CD14-positive monocyte (primary cell): Measurements from ENCODE around the gene RXFP1. TPM values are rescaled to one million over a fixed set of nuclear protein-coding genes. Genes with fewer than 3 reads are reported as not detected.

Source experiments
- DNase-seq, 3 donors: peaks; one replicate each; pipeline ENCODE4 v3.0.0-alpha.2; 2011 to 2022
- H2AFZ ChIP-seq: 2 replicates; pipeline ENCODE4 v1.6.0; 2012; ENCODE audit warnings: mild to moderate bottlenecking, low read depth, low read length, inconsistent platforms; ENCODE audit not compliant: insufficient read depth, poor library complexity, severe bottlenecking
- H3K27ac ChIP-seq, 2 donors: 1 replicate in 1 of 2; 2 replicates in 1 of 2; pipeline ENCODE4 v1.5.1; 2012 to 2013; ENCODE audit warnings: low read length in 2 of 2, control low read depth in 1 of 2, inconsistent platforms in 1 of 2, low read depth in 1 of 2, mild to moderate bottlenecking in 1 of 2
- H3K27me3 ChIP-seq, 2 donors: one replicate each; pipeline versions ENCODE4 v1.6.0 to v1.6.1; 2011 to 2013; ENCODE audit warnings: low read length in 2 of 2; ENCODE audit not compliant: control insufficient read depth in 2 of 2, insufficient read depth in 2 of 2
- H3K36me3 ChIP-seq, 2 donors: replicated peaks in 1 of 2; 1 replicate in 1 of 2; 2 replicates in 1 of 2; pipeline versions ENCODE4 v1.5.1 to v1.6.1; 2012 to 2013; ENCODE audit warnings: low read length in 2 of 2, control low read depth in 1 of 2, inconsistent platforms in 1 of 2, mild to moderate bottlenecking in 1 of 2; ENCODE audit not compliant: insufficient read depth in 2 of 2, control insufficient read depth in 1 of 2
- H3K4me1 ChIP-seq, 2 donors: 1 replicate in 1 of 2; 2 replicates in 1 of 2; pipeline versions ENCODE4 v1.5.1 to v1.6.1; 2012 to 2013; ENCODE audit warnings: low read length in 2 of 2, control low read depth in 1 of 2, inconsistent platforms in 1 of 2, mild to moderate bottlenecking in 1 of 2, moderate library complexity in 1 of 2; ENCODE audit not compliant: insufficient read depth in 2 of 2, control insufficient read depth in 1 of 2
- H3K4me2 ChIP-seq: replicated peaks from 2 replicates; pipeline ENCODE3; 2012; ENCODE audit warnings: low read length, moderate library complexity, mild to moderate bottlenecking; ENCODE audit not compliant: poor library complexity, severe bottlenecking; ENCODE audit errors: extremely low read depth
- H3K4me3 ChIP-seq, 3 experiments: fragments of 200-600 bp in 1 of 3; sonication (generic) in 1 of 3; replicated peaks in 1 of 3; 1 replicate in 2 of 3; 2 replicates in 1 of 3; pipeline ENCODE4 v1.5.1; 2011 to 2013; ENCODE audit warnings: low read length in 3 of 3, mild to moderate bottlenecking in 3 of 3, control low read depth in 2 of 3, low read depth in 2 of 3, inconsistent platforms in 1 of 3, moderate library complexity in 1 of 3
- H3K79me2 ChIP-seq: 2 replicates; pipeline ENCODE4 v1.6.0; 2012; ENCODE audit warnings: mild to moderate bottlenecking, control low read depth, inconsistent platforms, low read length, moderate library complexity; ENCODE audit not compliant: insufficient read depth
- H3K9ac ChIP-seq: 2 replicates; pipeline ENCODE4 v1.6.0; 2017; ENCODE audit warnings: low read length, mild to moderate bottlenecking; ENCODE audit not compliant: insufficient read depth, poor library complexity, severe bottlenecking
- H3K9me3 ChIP-seq, 2 donors: replicated peaks in 1 of 2; 1 replicate in 1 of 2; 2 replicates in 1 of 2; pipeline versions ENCODE4 v1.5.1 to v1.6.1; 2012 to 2013; ENCODE audit warnings: low read length in 2 of 2, control low read depth in 1 of 2; ENCODE audit not compliant: control insufficient read depth in 1 of 2, insufficient read depth in 1 of 2
- H4K20me1 ChIP-seq: 2 replicates; pipeline ENCODE4 v1.6.0; 2012; ENCODE audit warnings: mild to moderate bottlenecking, low read length, control low read depth, moderate library complexity; ENCODE audit not compliant: insufficient read depth
- H3K27ac Mint-ChIP-seq, 7 donors: one replicate each; pipeline ENCODE4 v1.8.0; 2020; ENCODE audit warnings: mild to moderate bottlenecking in 7 of 7, mixed read lengths in 7 of 7, moderate library complexity in 6 of 7, inconsistent platforms in 2 of 7
- H3K27me3 Mint-ChIP-seq, 3 donors: one replicate each; pipeline ENCODE4 v1.8.0; 2021 to 2022; ENCODE audit warnings: low read depth in 3 of 3, mild to moderate bottlenecking in 3 of 3, mixed read lengths in 3 of 3, moderate library complexity in 3 of 3, inconsistent platforms in 1 of 3
- H3K36me3 Mint-ChIP-seq, 2 donors: one replicate each; pipeline ENCODE4 v1.8.0; 2020; ENCODE audit warnings: mixed read lengths in 2 of 2, inconsistent platforms in 1 of 2, mild to moderate bottlenecking in 1 of 2
- H3K4me1 Mint-ChIP-seq: one replicate; pipeline ENCODE4 v1.8.0; 2020; ENCODE audit warnings: mild to moderate bottlenecking, mixed read lengths
- H3K4me3 Mint-ChIP-seq, 2 donors: one replicate each; pipeline ENCODE4 v1.8.0; 2020; ENCODE audit warnings: mild to moderate bottlenecking in 2 of 2, mixed read lengths in 2 of 2, moderate library complexity in 1 of 2
- H3K9me3 Mint-ChIP-seq, 7 donors: one replicate each; pipeline ENCODE4 v1.8.0; 2020 to 2022; ENCODE audit warnings: mixed read lengths in 7 of 7, mild to moderate bottlenecking in 6 of 7, moderate library complexity in 6 of 7, inconsistent platforms in 2 of 7
- CTCF ChIP-seq: fragments of 200-600 bp; IDR thresholded peaks from one replicate; pipeline ENCODE4 v1.8.0; 2022; ENCODE audit warnings: antibody characterized with exemption, mild to moderate bottlenecking
- WGBS: methylation state at CpG from one replicate; pipeline ENCODE4 v1.1.5; 2013; ENCODE audit warnings: missing lambda C conversion rate; ENCODE audit not compliant: insufficient coverage; 5-methylcytosine and 5-hydroxymethylcytosine counted together
- intact Hi-C, 2 donors: fragments of 100-400 bp; cut with micrococcal nuclease; formaldehyde crosslinking; loops; one replicate each; pipeline versions ENCODE4 v1.15.0 to v1.15.1; 2023
- polyA plus RNA-seq, 3 donors: library from polyadenylated mRNA; depleted of rRNA in 1 of 3; unstranded in 2 of 3; stranded (reverse) in 1 of 3; fragments of 300-500 nt in 2 of 3; fragments of >200 nt in 1 of 3; fragmentation: Illumina TruSeq in 2 of 3; gene quantifications; 1 replicate in 2 of 3; 2 replicates in 1 of 3; pipeline ENCODE4 v1.2.3, GENCODE V29; 2012 to 2021

The RXFP1 gene
- polyA plus RNA-seq, 3 donors, result 0.03 to 0.11 TPM; not detected in 1

GRCh38 chr4:158604369-158604768 lies 82.7 kb downstream of the RXFP1 start:
- no peak for TF ChIP-seq CTCF
- H3K27ac Mint-ChIP-seq, result no peak overlapping the region
- H3K4me3 Mint-ChIP-seq, result no peak overlapping the region
- H2AFZ ChIP-seq, result no peak overlapping the region
- no peak overlapping the region for H3K4me3 ChIP-seq
- H3K9ac ChIP-seq, result no peak overlapping the region
- no peaks in the 10 kb centered on the region for H3K27me3 Mint-ChIP-seq
- no peaks in the 10 kb centered on the region for H3K27me3 ChIP-seq
- no peaks in the 10 kb centered on the region for H3K79me2 ChIP-seq
- no peaks in the 10 kb centered on the region for H3K36me3 ChIP-seq
- intact Hi-C loops, result no loop called here
- no peaks in the 10 kb centered on the region for H4K20me1 ChIP-seq
- H3K9me3 Mint-ChIP-seq, result peaks cover 0 to 9% (median 0%) of the 10 kb centered on the region in 7 donors
- H3K9me3 ChIP-seq, result no peaks in the 10 kb centered on the region
- H3K4me2 ChIP-seq, result no peak overlapping the region
- peaks cover 19% of the 10 kb centered on the region for H3K4me1 Mint-ChIP-seq
- no peak overlapping the region for H3K27ac ChIP-seq
- H3K36me3 Mint-ChIP-seq, result no peaks in the 10 kb centered on the region
- peaks cover 9 to 19% of the 10 kb centered on the region in 2 donors for H3K4me1 ChIP-seq
- no peak for DNase-seq

- Mint-ChIP-seq H3K27ac (no peak overlapping the region), H3K36me3 (no peaks in the 10 kb centered on the region), H3K4me1 (peaks cover 28% of the 10 kb centered on the region), H3K27me3 (no peaks in the 10 kb centered on the region), H3K9me3 (peaks cover 0 to 9% (median 0%) of the 10 kb centered on the region in 7 donors), H3K4me3 (no peak overlapping the region)
- no peaks in the 10 kb centered on the region for H3K27me3 ChIP-seq
- no peak overlapping the region for H3K4me2 ChIP-seq
- no peak for TF ChIP-seq CTCF
- no peak overlapping the region for H3K4me3 ChIP-seq
- no peaks in the 10 kb centered on the region for H3K36me3 ChIP-seq
- WGBS, result no CpG with 5 or more reads among the region's 6 CpGs
- peaks cover 19 to 26% of the 10 kb centered on the region in 2 donors for H3K4me1 ChIP-seq
- H3K27ac ChIP-seq, result no peak overlapping the region
- no peak overlapping the region for H3K9ac ChIP-seq
- H4K20me1 ChIP-seq, result no peaks in the 10 kb centered on the region
- no peaks in the 10 kb centered on the region for H3K9me3 ChIP-seq
- H2AFZ ChIP-seq, result peak overlapping the region; percentile 15
- no peaks in the 10 kb centered on the region for H3K79me2 ChIP-seq
- DNase-seq, result no peak
- intact Hi-C loops, result no loop called here
Measured at GRCh38 chr4:158605393-158605792, 83.7 kb downstream of the RXFP1 start.
